IPS DF 6.9 (cell line): ENCODE data around the gene RILPL1.
"Not testable (repeated sequence)": the region's sequence is repeated elsewhere in the genome, so short reads cannot be mapped to it uniquely, and the experiment has no call there.

Source experiments
- DNase-seq: peaks from one replicate; pipeline ENCODE4 v3.0.0-alpha.2; 2013; ENCODE audit warnings: low read depth, low spot score
- H3K27ac ChIP-seq: one replicate; pipeline ENCODE4 v1.5.1; 2013; ENCODE audit warnings: low read length, control low read depth
- H3K27me3 ChIP-seq: 2 replicates; pipeline ENCODE4 v1.6.1; 2013; ENCODE audit warnings: mild to moderate bottlenecking, low read length; ENCODE audit not compliant: control insufficient read depth, insufficient read depth
- H3K36me3 ChIP-seq: 2 replicates; pipeline ENCODE4 v1.6.1; 2013; ENCODE audit warnings: low read length; ENCODE audit not compliant: control insufficient read depth, insufficient read depth
- H3K4me1 ChIP-seq: 2 replicates; pipeline ENCODE4 v1.6.1; 2013; ENCODE audit warnings: low read length; ENCODE audit not compliant: control insufficient read depth, insufficient read depth
- H3K4me3 ChIP-seq: 2 replicates; pipeline ENCODE4 v1.5.1; 2013; ENCODE audit warnings: mild to moderate bottlenecking, low read length
- H3K9me3 ChIP-seq: 2 replicates; pipeline ENCODE4 v1.6.1; 2013; ENCODE audit warnings: low read length, inconsistent platforms; ENCODE audit not compliant: control insufficient read depth, insufficient read depth
- WGBS: extraction: QIAGEN DNeasy Blood & Tissue Kit; methylation state at CpG from one replicate; pipeline ENCODE4 v1.1.7; 2013; ENCODE audit warnings: mixed read lengths, missing lambda C conversion rate; ENCODE audit not compliant: insufficient read length, insufficient coverage; 5-methylcytosine and 5-hydroxymethylcytosine counted together

RILPL1 gene

DNA sequence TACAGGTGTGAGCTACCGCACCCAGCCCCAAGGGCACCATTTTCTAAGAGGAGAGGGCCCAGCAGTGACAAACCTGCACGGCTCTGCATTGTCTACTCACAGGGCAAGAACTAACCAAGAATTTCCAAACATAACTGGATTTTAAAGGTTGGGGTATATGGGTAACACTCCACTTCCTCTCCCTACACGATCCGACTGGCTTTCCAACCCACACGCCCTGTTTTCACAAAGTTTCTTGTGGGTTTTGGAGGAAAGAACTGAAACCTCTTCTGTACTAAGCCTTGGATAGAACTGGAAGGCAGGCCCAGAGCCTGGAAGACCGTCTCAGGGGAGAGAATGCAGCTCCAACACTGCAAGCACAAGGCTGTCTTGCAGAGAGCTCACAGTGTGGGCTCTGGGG, 50.6 kb downstream of the RILPL1 start:
- Histone ChIP-seq H3K4me1 (no peaks in the 10 kb centered on the region), H3K27me3 (no peaks in the 10 kb centered on the region), H3K36me3 (no peaks in the 10 kb centered on the region), H3K27ac (no peak overlapping the region), H3K9me3 (no peaks in the 10 kb centered on the region; the same call in 1 of the 2 replicates), H3K4me3 (no peak overlapping the region)
- DNase-seq: no peak
- no CpG with 5 or more reads among the region's 6 CpGs for WGBS

DNA sequence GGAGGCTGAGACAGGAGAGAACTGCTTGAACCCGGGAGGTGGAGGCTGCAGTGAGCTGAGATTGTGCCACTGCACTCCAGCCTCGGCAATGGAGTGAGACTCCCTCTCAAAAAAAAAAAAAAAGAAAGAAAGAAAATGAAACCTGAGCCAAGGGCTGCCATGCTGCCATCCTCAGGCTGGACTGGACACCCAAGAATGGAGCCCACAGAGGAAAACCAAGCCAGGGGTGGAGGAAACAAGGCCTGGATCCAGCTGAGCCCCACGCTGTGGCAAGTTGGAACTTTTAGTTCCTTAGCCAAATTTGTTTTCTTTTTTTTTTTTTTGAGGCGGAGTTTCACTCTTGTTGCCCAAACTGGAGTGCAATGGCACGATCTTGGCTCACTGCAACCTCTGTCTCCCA, 52.3 kb downstream of the RILPL1 start:
- not testable (repeated sequence) for H3K36me3 ChIP-seq, DNase-seq, H3K4me3 ChIP-seq, H3K9me3 ChIP-seq, H3K27ac ChIP-seq, H3K27me3 ChIP-seq, H3K4me1 ChIP-seq
- WGBS: no CpG with 5 or more reads among the region's 5 CpGs

DNA sequence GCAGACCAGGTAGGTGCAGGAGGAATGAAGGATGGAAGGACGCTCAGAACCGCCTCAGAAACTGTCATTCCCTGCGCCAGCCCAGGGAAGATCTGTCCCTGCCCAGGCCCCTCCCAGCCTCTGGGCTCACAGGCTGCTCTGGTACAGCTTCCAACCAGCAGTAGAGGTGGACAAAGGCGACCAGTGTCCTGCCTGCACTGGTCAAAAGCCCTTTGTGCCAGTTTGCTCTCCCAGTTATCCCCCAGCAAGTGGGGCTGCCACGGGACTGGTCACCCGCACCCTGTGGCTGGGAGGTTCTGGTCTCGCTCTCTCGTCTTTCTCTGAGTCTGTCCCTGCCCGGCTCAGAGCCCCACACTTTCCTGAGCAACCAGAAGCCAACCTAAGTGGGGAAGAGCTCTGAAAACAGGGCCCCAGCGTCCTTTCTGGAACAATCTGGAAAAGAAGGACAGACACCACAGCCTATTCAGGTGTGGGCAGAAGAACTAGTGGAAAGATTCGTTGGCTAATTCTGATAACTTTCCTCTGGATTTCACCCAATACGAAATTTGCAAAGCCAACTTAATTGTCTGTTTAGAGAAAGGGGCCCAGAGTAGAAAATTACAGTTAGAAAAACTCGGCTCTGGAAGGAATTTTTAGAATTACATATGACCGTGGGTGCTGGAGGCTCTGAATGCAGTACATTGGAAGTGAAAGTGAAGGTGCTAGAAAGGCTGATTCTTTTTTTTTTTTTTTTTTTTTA, 53.9 kb downstream of the RILPL1 start:
- H3K27ac ChIP-seq: no peak overlapping the region
- no peaks in the 10 kb centered on the region for H3K27me3 ChIP-seq
- H3K4me3 ChIP-seq: no peak overlapping the region
- H3K4me1 ChIP-seq: no peaks in the 10 kb centered on the region
- DNase-seq: no peak
- no peaks in the 10 kb centered on the region for H3K36me3 ChIP-seq
- no CpG with 5 or more reads among the region's 14 CpGs for WGBS
- no peaks in the 10 kb centered on the region for H3K9me3 ChIP-seq

DNA sequence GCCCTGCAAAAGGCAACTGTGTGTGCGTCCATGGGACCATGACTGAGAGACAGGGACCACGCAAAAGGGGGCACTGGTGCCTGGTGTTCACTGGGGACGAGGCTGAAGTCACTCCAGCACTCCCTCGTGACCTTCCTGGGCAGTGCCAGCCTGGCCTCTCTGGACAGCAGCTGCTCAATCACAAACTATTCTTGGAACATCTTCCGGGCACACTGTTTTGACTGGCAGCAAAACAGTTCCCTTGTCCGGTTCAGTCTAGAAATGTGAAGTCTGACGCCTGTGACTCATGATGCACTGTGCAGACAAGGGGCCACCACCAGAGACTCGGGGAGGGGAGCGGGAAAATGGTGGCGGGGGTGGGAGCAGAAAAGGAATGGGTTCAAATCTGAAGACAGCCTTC, 54.8 kb downstream of the RILPL1 start:
- DNase-seq: no peak
- Histone ChIP-seq H3K27me3 (no peaks in the 10 kb centered on the region), H3K4me3 (no peak overlapping the region), H3K9me3 (no peaks in the 10 kb centered on the region), H3K4me1 (no peaks in the 10 kb centered on the region), H3K36me3 (no peaks in the 10 kb centered on the region), H3K27ac (no peak overlapping the region)
- WGBS: no CpG with 5 or more reads among the region's 10 CpGs

DNA sequence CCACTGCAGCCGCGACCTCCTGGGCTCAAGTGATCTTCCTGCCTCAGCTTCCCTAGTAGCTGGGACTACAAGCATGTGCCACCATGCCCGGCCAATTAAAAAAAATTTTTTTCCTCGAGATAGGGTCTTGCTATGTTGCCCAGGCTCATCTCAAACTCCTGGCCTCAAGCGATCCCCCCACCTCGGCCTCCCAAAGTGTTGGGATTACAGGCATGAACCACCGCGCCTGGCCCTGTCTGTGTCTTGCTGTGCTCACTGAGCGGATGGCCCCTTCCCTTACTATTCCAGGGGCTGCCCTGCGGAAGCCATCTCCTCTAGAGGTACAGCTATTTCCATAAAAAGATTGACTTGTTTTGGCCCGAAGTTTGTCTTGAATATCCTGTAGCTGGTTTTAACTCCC, 55.5 kb downstream of the RILPL1 start:
- Histone ChIP-seq H3K4me1 (no peaks in the 10 kb centered on the region), H3K27ac (no peak overlapping the region)
- WGBS: no CpG with 5 or more reads among the region's 11 CpGs

DNA sequence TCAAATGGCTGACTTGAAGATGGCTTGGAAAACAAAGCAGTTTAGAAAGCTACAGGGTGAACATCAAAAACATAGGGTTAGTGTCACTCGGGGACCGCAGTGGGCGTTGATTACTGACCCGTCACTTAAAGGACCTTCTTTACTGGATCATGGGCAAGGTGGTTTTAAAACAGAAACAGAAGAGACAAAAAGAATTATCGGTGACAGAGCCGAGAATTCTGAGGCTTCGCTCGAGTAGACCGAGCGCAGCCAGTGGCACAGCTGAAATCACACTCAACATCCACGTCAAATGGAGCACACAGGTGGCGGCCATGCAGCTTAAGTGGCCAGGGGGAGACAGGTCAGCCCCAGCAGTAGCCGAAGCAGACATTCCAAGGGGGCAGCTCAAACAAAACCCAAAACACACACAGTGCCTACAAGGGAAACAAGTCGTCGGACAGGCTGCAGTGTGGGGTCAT, 58.2 kb downstream of the RILPL1 start:
- Histone ChIP-seq H3K4me1 (no peaks in the 10 kb centered on the region), H3K36me3 (no peaks in the 10 kb centered on the region), H3K27ac (no peak overlapping the region), H3K4me3 (no peak overlapping the region), H3K9me3 (no peaks in the 10 kb centered on the region), H3K27me3 (no peaks in the 10 kb centered on the region)
- no peak for DNase-seq
- no CpG with 5 or more reads among the region's 15 CpGs for WGBS

More for the DNA sequence above, 55.5 kb downstream of the RILPL1 start:
- no peak for DNase-seq
- no peaks in the 10 kb centered on the region for H3K9me3 ChIP-seq
- H3K27me3 ChIP-seq: no peaks in the 10 kb centered on the region
- no peaks in the 10 kb centered on the region for H3K36me3 ChIP-seq
- no peak overlapping the region for H3K4me3 ChIP-seq

DNA sequence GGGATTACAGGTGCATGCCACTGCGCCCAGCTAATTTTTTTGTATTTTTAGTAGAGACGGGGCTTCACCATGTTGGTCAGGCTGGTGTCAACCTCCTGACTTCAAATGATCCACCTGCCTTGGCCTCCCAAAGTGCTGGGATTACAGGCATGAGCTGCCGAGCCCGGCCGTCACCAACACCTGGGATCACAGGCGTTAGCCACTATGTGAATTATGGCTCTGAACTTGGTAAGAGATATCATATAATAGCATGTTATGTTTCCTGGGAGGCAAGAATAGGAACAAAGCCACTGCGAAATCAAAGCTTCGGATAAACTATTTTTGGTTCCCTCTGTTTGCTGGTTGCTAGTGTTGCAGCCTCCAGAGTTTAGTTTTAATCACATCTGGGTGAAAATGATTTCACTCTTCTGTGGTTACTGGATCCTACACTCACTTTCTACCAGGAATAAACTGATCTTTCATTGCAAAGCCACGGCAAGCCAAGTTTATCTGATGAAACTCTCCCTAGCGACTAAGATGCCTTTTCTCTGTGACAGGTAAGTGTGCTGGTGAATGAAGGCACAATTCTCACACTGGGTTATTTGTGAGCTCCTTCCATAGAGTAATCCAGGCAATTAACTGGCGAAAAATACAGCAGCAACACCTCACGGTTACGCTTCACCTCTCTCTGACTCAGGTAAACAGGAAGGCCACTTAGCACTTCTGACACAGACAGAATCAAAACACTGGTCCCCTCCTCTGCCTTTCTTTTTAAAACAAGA, 58.9 kb downstream of the RILPL1 start:
- Histone ChIP-seq H3K4me3 (no peak overlapping the region), H3K27me3 (no peaks in the 10 kb centered on the region), H3K27ac (no peak overlapping the region), H3K9me3 (no peaks in the 10 kb centered on the region), H3K36me3 (no peaks in the 10 kb centered on the region), H3K4me1 (no peaks in the 10 kb centered on the region)
- no peak for DNase-seq
- no CpG with 5 or more reads among the region's 13 CpGs for WGBS

DNA sequence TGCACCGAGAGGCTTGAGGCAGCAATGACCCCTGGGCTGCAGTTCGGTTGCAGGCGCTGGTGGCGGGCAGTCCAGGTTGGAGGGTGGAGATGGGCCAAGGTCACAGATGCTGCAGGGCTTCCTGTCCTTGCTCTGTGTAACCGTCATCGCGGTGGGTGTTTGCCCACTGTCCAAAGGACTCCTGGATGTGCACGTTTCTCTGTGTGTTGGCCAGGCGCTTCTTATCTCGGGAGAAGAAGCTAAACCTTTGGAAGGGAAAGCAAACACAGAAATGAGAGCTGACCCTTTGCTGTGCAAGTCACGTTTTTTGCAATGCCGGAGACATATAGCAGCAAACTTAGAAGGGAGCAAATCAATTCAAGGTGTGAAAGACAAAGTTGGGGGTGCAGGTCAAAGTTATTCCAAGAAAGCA, 61.1 kb downstream of the RILPL1 start:
- Histone ChIP-seq H3K9me3 (no peaks in the 10 kb centered on the region), H3K4me3 (no peak overlapping the region), H3K36me3 (no peaks in the 10 kb centered on the region), H3K27me3 (no peaks in the 10 kb centered on the region), H3K4me1 (no peaks in the 10 kb centered on the region), H3K27ac (no peak overlapping the region)
- WGBS: no CpG with 5 or more reads among the region's 12 CpGs
- no peak for DNase-seq

DNA sequence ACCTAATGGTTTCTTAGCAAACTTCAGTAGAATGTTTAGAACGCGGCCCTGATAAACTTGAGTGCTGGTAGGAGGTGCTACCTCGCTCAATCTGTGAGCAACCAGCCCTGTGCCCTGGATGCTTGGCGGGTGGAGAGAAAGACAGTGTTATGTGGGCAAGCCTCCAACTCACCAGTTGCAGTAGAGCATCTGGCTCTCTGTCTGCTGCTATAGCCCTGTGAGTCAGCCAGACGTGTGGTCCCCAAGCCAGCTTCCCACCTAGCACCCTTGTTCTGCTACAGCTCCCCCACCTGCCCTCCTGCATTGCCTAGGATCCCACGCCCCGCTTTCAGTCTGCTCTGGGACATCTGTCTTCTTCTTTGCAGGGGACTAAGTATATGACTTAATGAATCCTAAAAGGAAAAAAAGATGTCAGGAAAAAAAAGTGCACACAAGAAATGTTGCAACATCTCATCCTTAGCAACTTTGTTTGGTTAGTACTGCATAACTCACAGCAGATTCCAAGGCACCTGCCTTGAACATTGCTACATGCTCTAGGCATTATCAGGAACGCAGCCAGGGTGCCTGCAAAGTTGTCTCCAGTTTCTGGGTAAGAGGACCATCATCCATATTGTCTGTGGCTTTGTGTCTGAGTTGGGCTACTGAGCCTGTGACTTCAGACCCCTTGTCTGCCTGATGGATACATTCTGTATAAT, 62.0 kb downstream of the RILPL1 start:
- no peaks in the 10 kb centered on the region for H3K9me3 ChIP-seq
- H3K36me3 ChIP-seq: no peaks in the 10 kb centered on the region
- no peak for DNase-seq
- WGBS: no CpG with 5 or more reads among the region's 8 CpGs
- H3K4me3 ChIP-seq: no peak overlapping the region
- no peaks in the 10 kb centered on the region for H3K4me1 ChIP-seq
- no peaks in the 10 kb centered on the region for H3K27me3 ChIP-seq
- H3K27ac ChIP-seq: no peak overlapping the region

DNA sequence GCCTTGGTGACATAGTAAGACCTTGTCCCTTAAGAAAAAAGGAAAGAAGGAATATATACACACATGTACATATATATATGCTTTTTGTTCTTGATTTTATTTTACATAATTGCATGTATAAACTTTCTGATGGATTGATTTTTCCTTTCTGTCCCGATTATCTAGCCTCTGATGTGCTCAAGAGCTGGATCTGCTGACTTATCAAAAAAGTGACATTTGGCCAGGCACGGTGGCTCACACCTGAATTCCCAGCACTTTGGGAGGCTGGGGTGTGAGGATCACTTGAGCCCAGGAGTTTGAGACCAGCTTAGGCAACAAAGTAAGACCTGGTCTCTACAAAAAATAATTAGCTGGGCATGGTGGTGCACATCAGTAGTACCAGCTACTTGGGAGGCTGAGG, 63.5 kb downstream of the RILPL1 start:
- Histone ChIP-seq H3K36me3 (no peaks in the 10 kb centered on the region), H3K4me1 (no peaks in the 10 kb centered on the region), H3K27me3 (no peaks in the 10 kb centered on the region), H3K9me3 (no peaks in the 10 kb centered on the region), H3K27ac (no peak overlapping the region), H3K4me3 (no peak overlapping the region)
- no CpG with 5 or more reads among the region's 2 CpGs for WGBS
- no peak for DNase-seq
